ENCODE data around the gene CSNK1D. TPM values are rescaled to one million over a fixed set of nuclear protein-coding genes. Genes with fewer than 3 reads are reported as not detected.

The CSNK1D gene
- total RNA-seq, 1 donor from 2014 or later = 227 TPM

DNA sequence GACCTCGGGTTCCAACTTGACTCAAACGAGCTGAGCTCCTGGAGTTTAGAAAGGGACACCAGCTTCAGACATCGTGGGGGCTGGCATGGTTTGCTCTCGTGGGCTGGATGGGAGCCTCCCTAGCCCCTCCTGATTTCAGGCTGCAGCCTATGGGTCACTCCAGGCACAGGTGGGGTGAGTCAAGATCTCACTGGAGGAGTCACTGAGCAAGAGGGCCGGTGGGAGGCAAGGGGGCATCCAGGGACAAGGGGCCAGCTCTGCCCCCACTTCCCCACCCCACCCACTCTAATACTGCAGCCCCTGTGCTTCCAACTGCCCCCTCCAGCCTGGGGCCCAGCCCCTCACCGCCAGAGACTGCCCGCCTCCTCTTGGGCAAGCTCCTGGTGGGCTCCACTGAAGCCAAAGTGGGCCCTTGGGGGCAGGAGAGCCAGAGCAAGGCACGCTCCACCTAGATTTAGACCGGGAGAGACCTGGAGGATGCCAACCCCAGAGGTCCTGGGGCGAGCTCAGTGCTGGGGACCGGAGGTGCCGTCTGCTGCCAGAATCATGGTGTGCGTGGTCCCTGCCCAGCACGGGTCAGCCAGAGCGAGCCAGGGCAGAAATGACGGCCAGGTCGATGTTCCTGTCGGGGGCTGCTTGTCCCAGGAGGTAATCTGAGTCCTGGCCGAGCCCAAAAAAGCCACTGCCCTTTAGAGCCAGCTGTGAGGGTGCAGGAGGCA lies 38.3 kb downstream of the CSNK1D start:
- TF ChIP-seq, protein P1, sequence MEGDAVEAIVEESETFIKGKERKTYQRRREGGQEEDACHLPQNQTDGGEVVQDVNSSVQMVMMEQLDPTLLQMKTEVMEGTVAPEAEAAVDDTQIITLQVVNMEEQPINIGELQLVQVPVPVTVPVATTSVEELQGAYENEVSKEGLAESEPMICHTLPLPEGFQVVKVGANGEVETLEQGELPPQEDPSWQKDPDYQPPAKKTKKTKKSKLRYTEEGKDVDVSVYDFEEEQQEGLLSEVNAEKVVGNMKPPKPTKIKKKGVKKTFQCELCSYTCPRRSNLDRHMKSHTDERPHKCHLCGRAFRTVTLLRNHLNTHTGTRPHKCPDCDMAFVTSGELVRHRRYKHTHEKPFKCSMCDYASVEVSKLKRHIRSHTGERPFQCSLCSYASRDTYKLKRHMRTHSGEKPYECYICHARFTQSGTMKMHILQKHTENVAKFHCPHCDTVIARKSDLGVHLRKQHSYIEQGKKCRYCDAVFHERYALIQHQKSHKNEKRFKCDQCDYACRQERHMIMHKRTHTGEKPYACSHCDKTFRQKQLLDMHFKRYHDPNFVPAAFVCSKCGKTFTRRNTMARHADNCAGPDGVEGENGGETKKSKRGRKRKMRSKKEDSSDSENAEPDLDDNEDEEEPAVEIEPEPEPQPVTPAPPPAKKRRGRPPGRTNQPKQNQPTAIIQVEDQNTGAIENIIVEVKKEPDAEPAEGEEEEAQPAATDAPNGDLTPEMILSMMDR (IDR thresholded peaks at IDR 0.05; ENCODE audit: unreplicated experiment) = no peak
- H3K27ac Mint-ChIP-seq = no peak overlapping the region
- DNase-seq (ENCODE audit: low spot score, unreplicated experiment) = no peak
- H3K9me3 Mint-ChIP-seq (ENCODE audit: low read depth) = no peaks in the 10 kb centered on the region
- no peak overlapping the region for H3K4me3 Mint-ChIP-seq (ENCODE audit: low read depth)
- H3K27me3 Mint-ChIP-seq = peaks cover under 1% of the 10 kb centered on the region
- peaks cover 9% of the 10 kb centered on the region for H3K4me1 Mint-ChIP-seq (ENCODE audit: low read depth)
- peaks cover 2% of the 10 kb centered on the region for H3K36me3 Mint-ChIP-seq (ENCODE audit: insufficient read depth)

DNA sequence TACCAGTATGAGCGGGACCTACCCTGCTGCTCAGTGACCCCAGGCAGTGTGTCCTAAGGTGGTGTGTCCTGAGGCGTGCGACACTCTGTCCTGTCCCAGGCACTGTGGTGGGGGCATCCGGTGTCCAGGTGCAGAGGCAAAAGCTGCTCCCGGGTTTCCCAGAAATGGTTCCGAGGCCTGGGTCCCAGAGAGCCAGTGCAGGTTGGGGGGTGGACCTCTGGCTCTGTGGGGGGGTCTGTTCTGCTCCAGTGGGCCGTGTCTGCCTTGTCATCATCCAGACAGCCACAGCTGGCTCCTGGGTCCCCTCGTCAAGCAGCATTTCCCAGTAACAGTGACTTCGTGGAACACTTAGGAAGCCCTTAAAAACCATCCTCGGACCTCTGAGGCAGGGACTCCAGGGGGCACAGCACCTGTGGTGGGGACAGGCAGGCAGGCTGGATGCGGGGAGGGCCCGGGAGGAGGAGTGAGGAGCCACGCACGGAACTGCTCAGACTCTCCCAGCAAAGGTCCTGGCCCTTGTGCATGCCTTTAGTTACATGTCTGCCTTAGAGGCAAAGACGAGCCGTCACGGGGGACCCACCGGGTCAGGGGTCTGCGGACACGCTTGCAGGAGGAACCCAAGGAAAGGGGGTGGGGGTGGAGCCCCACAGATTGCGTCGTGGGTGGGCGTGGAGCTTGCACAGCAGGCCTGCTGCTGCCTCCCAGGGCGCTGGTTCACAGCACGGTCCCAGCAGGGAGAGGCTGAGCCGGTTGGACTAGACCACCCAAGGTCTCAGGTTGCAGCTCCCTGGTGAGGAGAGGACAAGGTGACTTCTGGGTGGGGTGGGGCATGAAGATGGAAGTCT lies 39.1 kb downstream of the CSNK1D start:
- DNase-seq (ENCODE audit: low spot score, unreplicated experiment) = no peak
- Mint-ChIP-seq H3K4me3 (ENCODE audit: low read depth) (no peak overlapping the region), H3K4me1 (ENCODE audit: low read depth) (peaks cover 10% of the 10 kb centered on the region), H3K27me3 (peaks cover 5% of the 10 kb centered on the region), H3K27ac (peak overlapping the region; percentile 18), H3K9me3 (ENCODE audit: low read depth) (no peaks in the 10 kb centered on the region), H3K36me3 (ENCODE audit: insufficient read depth) (peaks cover 2% of the 10 kb centered on the region)
- TF ChIP-seq, protein P1 (IDR thresholded peaks at IDR 0.05; ENCODE audit: unreplicated experiment) = no peak

DNA sequence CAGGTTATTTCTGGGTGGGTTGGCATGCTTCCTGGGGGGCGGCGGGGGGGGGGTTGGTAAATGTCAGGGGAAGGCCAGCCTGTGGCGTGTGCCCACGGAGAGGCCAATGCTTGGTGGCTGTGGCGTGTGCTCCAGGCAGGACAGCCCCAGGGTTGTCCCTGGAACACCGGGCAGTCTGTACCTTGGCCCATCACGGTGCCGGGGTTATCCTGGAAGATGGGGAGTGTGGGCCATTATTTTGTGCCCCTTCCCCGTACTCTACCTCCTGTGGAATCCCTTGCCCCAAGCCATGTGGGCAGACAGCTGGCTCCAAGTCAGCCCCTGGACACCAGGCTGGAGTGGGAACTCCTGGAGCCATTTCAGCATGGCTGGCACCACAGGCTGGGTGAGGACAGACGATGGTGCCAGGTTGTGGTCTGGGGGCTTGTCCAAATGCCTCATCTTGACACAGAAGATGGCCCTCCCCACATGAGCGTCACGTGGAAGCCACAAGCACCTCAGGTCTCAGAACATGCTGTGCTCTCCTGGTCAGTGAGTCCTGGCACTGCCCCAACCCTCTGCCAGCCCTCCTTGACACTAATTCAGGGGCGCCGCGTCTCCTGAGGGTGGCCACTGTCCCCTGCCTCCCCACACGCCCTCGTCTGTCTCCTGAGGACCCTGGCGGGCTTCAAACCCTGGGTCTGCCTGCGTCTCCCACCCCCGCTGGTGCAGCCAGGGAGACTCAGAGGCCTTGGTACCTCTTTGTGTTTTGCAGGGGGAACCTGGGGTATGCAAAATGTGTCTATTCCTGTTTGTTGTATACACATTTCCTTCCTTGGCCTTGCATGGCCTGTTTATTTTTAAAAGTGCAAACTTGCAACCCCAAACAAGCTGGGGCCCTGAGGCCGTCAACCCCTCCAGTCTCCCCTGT lies 40.4 kb downstream of the CSNK1D start:
- no peak for DNase-seq (ENCODE audit: low spot score, unreplicated experiment)
- H3K36me3 Mint-ChIP-seq (ENCODE audit: insufficient read depth) = peaks cover 2% of the 10 kb centered on the region
- H3K9me3 Mint-ChIP-seq (ENCODE audit: low read depth) = no peaks in the 10 kb centered on the region
- H3K27ac Mint-ChIP-seq = no peak overlapping the region
- TF ChIP-seq, protein P1 (IDR thresholded peaks at IDR 0.05; ENCODE audit: unreplicated experiment) = no peak
- H3K27me3 Mint-ChIP-seq = peaks cover 5% of the 10 kb centered on the region
- H3K4me1 Mint-ChIP-seq (ENCODE audit: low read depth) = peaks cover 8% of the 10 kb centered on the region
- H3K4me3 Mint-ChIP-seq (ENCODE audit: low read depth) = no peak overlapping the region

DNA sequence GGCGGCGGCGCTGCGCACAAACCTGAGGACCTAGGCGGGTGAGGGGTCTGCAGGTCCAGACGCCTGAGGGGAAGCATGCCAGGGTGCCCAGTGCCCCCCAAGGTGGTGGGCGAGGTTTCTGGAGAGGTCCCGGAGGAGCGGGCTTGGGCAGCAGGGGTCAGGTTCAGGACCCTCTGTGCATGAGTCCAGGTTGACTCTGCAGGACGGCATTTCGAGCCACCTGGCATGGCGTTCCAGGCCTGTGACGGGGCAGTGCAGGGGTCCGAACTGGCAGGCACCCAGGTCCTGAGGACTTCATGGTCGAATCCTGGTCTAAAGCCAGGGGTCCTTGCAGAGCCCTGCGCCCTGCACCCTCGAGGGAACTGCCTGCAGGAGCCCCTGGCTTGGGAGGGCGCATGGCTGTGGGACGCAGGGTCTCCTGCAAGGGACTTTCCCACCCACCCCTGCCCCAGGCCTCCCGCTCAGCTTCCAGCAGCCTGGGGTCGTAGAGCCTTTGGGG lies 41.1 kb downstream of the CSNK1D start:
- H3K4me3 Mint-ChIP-seq (ENCODE audit: low read depth) = no peak overlapping the region

More for the DNA sequence above, 41.1 kb downstream of the CSNK1D start:
- TF ChIP-seq, protein P1 (IDR thresholded peaks at IDR 0.05; ENCODE audit: unreplicated experiment) = no peak
- Mint-ChIP-seq H3K9me3 (ENCODE audit: low read depth) (no peaks in the 10 kb centered on the region), H3K27ac (peak overlapping the region; percentile 41), H3K27me3 (peaks cover 7% of the 10 kb centered on the region), H3K36me3 (ENCODE audit: insufficient read depth) (no peaks in the 10 kb centered on the region), H3K4me1 (ENCODE audit: low read depth) (peaks cover 8% of the 10 kb centered on the region)
- no peak for DNase-seq (ENCODE audit: low spot score, unreplicated experiment)
